SKM-1 (cell line): Measurements from ENCODE around the gene MTMR4.
"Not testable (repeated sequence)": the region's sequence is repeated elsewhere in the genome, so short reads cannot be mapped to it uniquely, and the experiment has no call there.

Source experiments
- DNase-seq: peaks from one replicate; lab custom pipeline; 2025; ENCODE audit not compliant: unreplicated experiment; lab: John Stamatoyannopoulos, UW

MTMR4 gene

GRCh38 chr17:58527306-58527705 is 12.9 kb upstream of the MTMR4 start:
- DNase-seq: peak; percentile 16

- DNase-seq: no peak
These were observed 10.8 kb upstream of the MTMR4 start for GRCh38 chr17:58525239-58525638.

- DNase-seq: no peak
These were observed 7.2 kb upstream of the MTMR4 start for GRCh38 chr17:58521680-58522079.

GRCh38 chr17:58520843-58521430 is 6.5 kb upstream of the MTMR4 start:
- DNase-seq: no peak

DNA sequence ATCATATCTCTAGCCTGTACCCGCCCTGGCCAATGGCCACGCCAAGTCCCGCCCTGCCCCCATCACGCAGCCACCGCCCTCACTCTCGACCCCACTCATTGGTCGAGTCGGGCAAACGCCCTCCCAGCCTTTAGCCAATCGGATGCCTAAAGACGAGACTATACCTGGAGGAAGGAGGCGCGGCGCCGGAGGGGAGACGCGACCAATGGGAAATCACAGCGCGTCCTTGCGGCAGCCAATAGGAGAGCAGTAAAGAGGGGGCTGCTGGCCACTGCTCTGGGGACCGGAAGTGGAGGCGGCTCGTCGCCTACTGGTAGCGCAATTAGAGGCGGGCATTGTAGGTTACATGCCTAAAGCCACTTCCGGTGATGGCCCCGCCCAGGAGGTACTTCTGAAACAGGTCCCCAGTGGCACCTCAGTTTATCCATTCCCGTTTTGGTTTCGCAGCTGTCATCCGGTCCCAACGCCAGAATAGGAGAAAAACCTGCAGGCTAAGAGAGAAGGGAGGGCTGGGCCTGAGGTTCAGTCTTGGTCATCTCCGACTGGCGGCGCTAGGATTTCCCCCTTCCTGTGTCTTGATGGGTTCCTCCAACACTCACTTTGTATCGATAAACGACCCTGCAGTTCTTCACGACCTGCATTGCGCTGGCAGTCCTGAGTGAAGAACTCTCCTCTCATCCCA is 3.6 kb upstream of the MTMR4 start:
- peak; percentile 99 for DNase-seq

GRCh38 chr17:58517378-58517927 is 3.0 kb upstream of the MTMR4 start:
- no peak for DNase-seq

DNA sequence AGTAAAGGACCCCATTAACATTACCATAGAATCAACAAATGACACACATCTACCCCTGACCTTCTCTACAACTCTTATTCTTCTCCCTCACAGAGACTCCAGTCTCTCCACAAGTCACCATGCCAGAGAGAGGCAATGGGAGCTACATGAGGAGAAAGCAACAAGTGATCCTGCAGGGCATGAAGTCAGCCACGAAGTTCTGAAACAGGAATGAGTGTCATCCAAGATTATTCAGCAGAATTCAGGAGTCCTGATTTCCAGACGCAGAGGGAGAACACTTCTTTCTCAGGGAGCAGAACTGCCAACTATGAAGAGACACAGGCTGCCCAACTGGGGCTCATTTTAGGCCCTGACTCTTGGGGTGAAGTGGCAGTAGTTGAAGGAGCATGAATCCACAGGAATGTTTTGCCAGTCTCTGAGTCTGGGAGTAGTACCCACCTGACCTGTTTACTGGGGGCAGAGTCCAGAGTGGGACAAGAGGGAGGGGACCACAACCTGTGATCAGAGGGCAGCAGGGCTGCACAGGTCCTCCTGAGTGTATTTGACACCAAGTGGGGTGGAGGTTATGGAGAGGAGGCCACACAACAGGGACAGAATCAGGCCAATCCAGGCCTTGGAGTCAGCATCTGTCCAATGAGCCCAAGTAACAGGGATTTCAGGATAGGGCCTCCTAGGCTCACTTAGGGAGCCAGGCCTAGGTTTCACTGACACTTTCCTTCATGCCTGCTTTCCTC is 2.4 kb upstream of the MTMR4 start:
- no peak for DNase-seq

GRCh38 chr17:58515286-58515685 is 848 bp upstream of the MTMR4 start:
- no peak for DNase-seq

GRCh38 chr17:58514770-58515157 is 326 bp upstream of the MTMR4 start:
- DNase-seq: no peak

GRCh38 chr17:58513267-58513964 is 1.0 kb downstream of the MTMR4 start:
- DNase-seq: no peak

DNA sequence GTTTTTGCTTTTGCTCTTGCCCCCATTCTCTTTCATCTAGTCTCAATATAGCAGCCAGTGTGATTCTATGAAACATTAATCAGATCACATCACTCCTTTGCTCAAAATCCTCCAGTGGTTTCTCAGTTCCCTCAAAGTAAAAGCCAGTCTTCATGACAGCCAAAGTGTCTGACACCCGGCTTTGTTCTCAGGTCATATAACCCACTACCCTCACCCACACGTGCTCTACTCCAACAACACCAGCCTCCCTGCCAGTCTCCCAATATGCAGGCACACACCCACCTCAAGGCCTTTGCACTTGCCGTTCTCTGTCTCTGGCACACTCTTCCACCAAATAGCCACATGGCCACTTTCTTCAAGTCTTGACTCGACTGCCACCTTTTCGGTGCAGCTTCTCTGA is 4.4 kb downstream of the MTMR4 start:
- no peak for DNase-seq

DNA sequence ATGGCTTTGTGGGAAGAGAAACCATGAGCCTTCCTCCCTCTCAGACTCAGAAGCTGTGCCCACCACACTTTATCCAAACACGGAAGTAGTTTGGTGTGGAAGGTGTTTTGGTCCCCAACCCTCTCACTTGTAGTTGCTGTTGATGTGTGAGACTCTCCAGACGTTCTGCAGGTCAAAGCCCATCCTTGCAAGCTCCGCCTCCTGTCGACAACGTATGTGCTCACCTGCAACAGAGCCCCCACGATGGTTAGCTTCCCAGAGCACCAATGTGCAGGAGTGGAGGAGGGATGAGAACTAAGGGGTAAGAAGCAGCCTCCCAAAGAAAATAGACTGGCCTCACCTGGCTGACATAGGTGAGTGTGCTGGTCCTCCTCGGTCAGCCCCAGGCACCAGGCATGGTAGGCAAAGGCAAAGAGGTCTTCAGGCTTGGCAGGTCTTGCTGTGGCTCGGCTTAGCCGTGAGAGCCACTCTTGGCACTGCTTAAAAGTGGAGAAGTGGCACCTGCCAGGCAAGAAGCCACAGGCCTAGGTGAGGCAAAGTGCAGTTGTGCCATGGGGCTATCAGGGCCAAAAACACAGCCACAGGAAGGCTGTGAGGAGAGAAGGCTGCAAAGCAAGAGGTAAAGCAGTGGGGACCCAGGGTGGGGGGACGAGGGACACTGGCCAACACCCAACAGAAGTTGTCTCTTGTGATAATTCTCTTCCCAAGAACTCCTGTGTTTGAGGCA is 5.9 kb downstream of the MTMR4 start:
- DNase-seq: no peak

DNA sequence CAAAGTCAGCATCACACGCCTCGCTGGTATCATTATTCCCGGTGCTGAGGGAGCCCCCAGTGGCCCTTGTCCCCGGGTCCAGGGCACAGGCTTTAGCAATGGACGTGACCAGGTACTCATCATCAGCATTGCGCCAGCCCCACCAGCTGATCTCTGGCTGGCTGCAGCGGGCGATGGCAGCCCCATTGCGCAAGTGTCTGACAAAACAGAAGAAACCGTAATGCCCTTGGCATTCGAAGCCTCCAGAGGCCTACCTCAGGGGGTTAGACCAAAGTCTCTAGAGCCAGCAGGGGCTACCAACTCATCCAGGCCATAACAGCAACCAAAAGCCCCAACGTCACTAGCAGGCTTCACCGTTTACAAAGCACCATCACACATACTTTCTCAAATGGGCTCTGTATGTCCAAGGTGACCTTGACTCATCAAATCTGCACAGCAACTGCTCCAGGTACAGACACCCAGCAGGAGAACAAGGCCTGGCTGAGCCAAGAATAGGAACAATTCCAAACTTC is 7.3 kb downstream of the MTMR4 start:
- DNase-seq: no peak

DNA sequence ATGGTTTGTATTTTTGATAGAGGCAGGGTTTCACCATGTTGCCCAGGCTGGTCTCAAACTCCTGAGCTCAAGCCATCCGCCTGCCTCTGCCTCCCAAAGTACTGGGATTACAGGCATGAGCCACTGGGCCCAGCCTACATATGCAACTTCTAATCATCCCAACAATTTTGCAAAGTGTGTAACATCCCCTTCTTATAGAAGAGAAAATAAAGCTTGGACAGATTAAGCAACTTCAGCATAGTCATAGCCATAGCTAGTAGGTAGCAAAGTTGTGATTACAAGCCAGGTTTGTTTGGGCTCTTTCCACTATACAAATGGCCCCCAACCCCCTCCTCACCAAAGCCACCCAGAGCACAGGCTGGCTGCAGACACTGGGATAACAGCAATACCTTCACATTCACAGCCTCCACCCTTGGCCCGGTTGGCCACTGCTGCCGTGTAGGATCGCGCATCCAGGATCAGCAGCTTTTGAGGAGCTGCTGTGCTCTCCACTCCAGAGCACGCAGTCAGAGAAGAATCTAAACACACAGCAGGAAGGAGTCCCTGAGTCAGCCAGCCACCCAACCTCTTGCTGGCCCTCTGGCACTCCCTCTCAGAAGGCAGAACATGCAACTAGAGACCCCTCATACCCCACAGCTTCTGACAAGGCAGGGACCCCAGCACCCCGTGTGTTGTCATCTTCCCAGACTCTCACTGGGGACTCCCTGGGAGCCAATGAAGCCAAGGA is 7.9 kb downstream of the MTMR4 start:
- DNase-seq: no peak

- DNase-seq: peak; percentile 13
These were observed 9.5 kb downstream of the MTMR4 start for GRCh38 chr17:58504826-58505351.

GRCh38 chr17:58503866-58504265 is 10.6 kb downstream of the MTMR4 start:
- DNase-seq: no peak

DNA sequence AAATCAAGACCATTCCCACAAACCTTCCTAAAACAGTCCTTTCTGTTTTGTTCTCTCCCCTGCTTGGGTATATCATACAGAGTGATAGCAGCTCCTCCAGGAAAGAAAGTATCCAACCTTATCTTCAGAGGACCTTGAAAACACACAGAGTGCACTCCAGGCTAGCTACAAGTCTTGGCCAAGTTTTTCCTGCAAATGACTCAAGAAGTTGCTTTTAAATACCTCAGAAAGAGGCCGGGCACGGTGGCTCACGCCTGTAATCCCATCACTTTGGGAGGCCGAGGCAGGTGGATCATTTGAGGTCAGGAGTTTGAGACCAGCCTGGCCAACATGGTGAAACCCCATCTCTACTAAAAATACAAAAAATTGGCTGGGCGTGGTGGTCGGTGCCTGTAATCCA is 11.3 kb downstream of the MTMR4 start:
- not testable (repeated sequence) for DNase-seq

DNA sequence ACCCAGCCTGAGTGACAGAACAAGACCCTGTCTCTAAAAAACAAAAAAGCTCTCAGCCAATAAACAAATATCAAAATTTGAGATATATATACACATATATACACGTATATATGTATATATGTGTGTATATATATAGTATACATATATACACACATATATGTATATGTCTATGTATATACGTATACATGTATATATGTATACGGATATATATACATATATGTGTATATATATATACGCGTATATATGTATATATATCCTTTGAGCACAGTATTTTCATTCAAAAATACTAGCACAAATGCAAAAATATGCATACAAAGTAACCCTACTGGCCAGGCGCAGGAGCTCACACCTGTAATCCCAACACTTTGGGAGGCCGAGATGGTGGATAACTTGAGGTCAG is 13.0 kb downstream of the MTMR4 start:
- DNase-seq: no peak

DNA sequence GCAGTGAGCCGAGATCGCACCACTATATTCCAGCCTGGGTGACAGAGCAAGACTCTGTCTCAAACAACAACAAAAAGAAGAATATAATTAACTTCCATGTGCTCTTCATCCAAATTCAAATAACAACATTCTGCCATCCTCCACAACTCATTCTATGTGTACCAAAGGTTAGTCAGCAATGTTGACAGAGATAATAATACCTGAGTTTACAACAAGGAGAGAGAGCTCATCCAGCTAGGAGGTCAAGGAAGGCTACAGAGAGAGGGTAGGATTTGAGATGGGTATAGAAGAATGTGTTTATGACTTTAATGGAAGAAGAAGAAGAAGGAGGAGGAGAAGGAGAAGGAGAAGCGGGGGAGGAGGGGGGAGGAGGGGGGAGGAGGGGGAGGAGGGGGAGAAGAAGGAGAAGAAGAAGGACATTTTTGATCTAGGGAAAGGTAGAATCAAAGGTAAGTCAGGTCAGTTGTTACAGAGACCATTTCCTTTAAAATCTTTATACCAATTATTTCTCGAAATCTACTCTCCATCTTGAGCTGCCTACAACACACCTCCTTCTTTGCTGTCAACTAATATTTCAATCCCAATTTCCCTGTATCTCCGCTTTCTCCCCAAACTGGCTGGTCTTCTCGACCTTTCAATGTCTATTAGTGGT is 16.1 kb downstream of the MTMR4 start:
- DNase-seq: no peak
